Measurements from ENCODE around the gene SMARCA5.

SMARCA5 gene

DNA sequence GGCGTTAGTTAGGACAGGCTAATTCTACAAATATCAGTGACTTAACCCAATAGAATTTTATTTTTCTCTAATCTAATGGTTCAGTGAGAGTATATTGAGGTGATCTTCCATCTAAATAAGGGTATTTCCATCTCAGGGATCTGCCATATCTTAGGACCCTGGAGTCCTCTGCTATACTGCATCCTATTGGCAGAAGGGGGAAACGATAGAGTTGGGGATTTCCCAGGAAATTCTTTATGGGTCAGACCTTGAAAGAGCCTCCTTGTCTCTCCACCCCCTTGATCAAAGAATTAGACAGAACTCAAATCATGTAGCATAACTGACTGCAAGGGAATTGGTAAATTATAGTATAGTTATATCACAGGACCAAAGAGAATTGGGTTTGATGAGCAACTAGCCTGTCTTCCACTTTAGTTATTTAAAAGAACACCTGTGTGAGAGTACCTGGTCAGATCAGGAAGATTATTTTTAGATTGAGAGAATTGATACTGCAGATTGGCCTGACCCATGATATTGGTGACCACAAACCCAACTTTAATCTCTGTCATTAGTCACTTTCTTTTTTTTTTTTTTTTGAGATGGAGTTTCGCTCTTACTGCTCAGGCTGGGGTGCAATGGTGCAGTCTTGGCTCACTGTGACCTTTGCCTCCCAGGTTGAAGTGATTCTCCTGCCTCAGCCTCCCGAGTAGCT lies 25.6 kb downstream of the SMARCA5 start:
- no peak for DNase-seq (ENCODE audit: low read depth)
- no peaks in the 10 kb centered on the region for H3K27me3 ChIP-seq (replicated peaks; ENCODE audit: control insufficient read depth, insufficient read depth, low read length)
- H3K4me1 ChIP-seq (ENCODE audit: control insufficient read depth, insufficient read depth, low read length): no peaks in the 10 kb centered on the region
- peaks cover 98% of the 10 kb centered on the region for H3K36me3 ChIP-seq (ENCODE audit: control insufficient read depth, insufficient read depth, low read length, severe bottlenecking)
- no peaks in the 10 kb centered on the region for H3K9me3 ChIP-seq (ENCODE audit: control insufficient read depth, low read length)
- H3K9ac ChIP-seq (ENCODE audit: low read length): no peak overlapping the region
- no peak overlapping the region for H3K4me3 ChIP-seq (ENCODE audit: low read length)

DNA sequence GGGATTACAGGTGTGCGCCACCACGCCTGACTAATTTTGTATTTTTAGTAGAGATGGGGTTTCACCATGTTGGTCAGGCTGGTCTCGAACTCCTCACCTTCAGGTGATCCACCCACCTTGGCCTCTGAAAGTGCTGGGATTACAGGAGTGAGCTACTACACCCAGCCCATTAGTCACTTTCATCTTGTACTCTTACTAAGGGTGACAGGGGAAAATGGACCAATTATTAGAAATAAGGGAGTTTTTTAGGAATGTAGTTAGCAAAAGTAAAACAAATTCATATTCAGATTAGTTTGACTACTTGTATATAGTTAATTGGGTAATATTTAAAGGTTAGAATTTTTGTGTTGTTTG lies 26.1 kb downstream of the SMARCA5 start:
- Histone ChIP-seq H3K4me1 (ENCODE audit: control insufficient read depth, insufficient read depth, low read length) (no peaks in the 10 kb centered on the region), H3K36me3 (ENCODE audit: control insufficient read depth, insufficient read depth, low read length, severe bottlenecking) (peaks cover 98% of the 10 kb centered on the region), H3K27me3 (replicated peaks; ENCODE audit: control insufficient read depth, insufficient read depth, low read length) (no peaks in the 10 kb centered on the region), H3K4me3 (ENCODE audit: low read length) (no peak overlapping the region), H3K9ac (ENCODE audit: low read length) (no peak overlapping the region), H3K9me3 (ENCODE audit: control insufficient read depth, low read length) (no peaks in the 10 kb centered on the region)
- no peak for DNase-seq (ENCODE audit: low read depth)

DNA sequence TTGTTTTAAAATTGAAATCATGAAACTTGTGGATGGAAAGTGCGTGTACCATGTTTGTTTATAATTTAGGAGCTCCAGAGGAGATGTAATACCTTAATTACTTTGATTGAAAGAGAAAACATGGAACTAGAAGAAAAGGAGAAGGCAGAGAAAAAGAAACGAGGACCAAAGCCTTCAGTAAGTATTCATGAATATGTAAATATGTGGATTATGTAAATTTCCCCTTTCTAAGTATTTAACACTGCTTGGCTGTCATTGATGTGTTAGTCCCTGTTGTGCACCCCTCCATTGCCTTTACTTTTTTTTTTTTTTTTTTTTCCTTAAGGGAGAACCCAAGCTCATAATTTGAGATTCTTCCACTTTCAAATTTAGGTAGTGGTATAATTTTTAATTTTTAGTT lies 36.4 kb downstream of the SMARCA5 start:
- no peaks in the 10 kb centered on the region for H3K27me3 ChIP-seq (replicated peaks; ENCODE audit: control insufficient read depth, insufficient read depth, low read length)
- no peak for DNase-seq (ENCODE audit: low read depth)
- H3K4me3 ChIP-seq (ENCODE audit: low read length): no peak overlapping the region
- H3K9ac ChIP-seq (ENCODE audit: low read length): no peak overlapping the region
- no peaks in the 10 kb centered on the region for H3K9me3 ChIP-seq (ENCODE audit: control insufficient read depth, low read length)
- H3K4me1 ChIP-seq (ENCODE audit: control insufficient read depth, insufficient read depth, low read length): no peaks in the 10 kb centered on the region
- peaks cover 100% of the 10 kb centered on the region for H3K36me3 ChIP-seq (ENCODE audit: control insufficient read depth, insufficient read depth, low read length, severe bottlenecking)

DNA sequence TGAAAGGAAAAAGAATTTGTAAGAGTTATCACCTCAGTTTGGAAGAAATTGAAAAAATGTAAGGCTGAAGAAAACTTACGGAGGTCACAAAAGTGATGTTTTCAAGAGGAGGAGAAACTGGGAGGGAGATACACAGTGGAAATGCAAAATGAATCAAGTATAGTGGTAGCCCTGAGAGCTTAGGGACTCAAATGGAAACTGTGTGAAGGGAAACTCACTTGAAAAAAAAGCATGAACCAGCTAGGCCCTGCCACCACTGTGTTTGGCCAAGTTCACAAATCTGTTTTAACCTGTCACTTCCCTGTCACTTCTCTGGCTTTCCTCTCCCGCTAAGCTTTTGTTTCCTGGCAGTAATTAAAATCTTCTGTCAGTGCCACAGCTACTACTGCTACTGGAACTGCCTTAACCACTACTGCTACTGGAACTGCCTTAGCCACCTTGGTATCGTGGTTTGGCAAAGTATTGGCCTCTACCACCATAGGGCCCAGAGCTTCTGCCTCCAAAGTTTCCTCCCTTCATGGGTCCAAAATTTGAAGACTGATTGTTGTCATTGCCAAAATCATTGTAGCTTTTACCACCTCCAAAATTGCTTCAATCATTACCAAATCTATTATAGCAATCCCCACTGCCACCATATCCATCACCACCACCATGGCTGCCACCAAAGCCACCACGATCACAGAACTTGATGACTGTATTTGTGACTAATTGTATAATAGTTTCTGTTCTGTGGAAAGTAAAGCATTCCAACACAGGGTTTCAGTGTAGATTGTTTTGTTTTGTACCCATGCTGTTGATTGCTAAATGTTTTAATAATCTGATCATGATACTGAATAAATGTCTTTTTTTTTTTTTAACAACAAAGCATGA lies 41.5 kb downstream of the SMARCA5 start:
- H3K9ac ChIP-seq (ENCODE audit: low read length): no peak overlapping the region
- no peaks in the 10 kb centered on the region for H3K27me3 ChIP-seq (replicated peaks; ENCODE audit: control insufficient read depth, insufficient read depth, low read length)
- H3K36me3 ChIP-seq (ENCODE audit: control insufficient read depth, insufficient read depth, low read length, severe bottlenecking): peaks cover 57% of the 10 kb centered on the region
- peaks cover 10% of the 10 kb centered on the region for H3K4me1 ChIP-seq (ENCODE audit: control insufficient read depth, insufficient read depth, low read length)
- no peaks in the 10 kb centered on the region for H3K9me3 ChIP-seq (ENCODE audit: control insufficient read depth, low read length)
- no peak for DNase-seq (ENCODE audit: low read depth)
- no peak overlapping the region for H3K4me3 ChIP-seq (ENCODE audit: low read length)

DNA sequence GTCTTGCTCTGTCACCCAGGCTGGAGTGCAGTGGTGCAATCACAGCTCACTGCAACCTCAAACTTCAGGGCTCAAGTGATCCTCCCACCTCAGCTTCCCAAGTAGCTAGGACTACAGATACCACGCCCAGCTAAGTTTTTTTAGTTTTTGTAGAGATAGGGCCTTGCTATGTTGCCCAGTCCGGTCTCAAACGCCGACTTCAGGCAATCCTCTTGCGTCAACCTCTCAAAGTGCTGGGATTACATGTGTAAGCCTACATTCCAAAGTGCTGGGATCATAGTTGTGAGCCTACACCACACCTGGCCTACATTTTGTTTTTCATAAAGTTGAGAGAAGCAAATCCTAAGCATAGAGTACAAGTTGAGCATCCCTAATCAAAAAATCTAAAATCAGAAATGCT lies 42.2 kb downstream of the SMARCA5 start:
- Histone ChIP-seq H3K27me3 (replicated peaks; ENCODE audit: control insufficient read depth, insufficient read depth, low read length) (no peaks in the 10 kb centered on the region), H3K4me3 (ENCODE audit: low read length) (no peak overlapping the region), H3K9me3 (ENCODE audit: control insufficient read depth, low read length) (no peaks in the 10 kb centered on the region), H3K4me1 (ENCODE audit: control insufficient read depth, insufficient read depth, low read length) (peaks cover 14% of the 10 kb centered on the region), H3K9ac (ENCODE audit: low read length) (no peak overlapping the region), H3K36me3 (ENCODE audit: control insufficient read depth, insufficient read depth, low read length, severe bottlenecking) (peaks cover 50% of the 10 kb centered on the region)
- DNase-seq (ENCODE audit: low read depth): no peak

DNA sequence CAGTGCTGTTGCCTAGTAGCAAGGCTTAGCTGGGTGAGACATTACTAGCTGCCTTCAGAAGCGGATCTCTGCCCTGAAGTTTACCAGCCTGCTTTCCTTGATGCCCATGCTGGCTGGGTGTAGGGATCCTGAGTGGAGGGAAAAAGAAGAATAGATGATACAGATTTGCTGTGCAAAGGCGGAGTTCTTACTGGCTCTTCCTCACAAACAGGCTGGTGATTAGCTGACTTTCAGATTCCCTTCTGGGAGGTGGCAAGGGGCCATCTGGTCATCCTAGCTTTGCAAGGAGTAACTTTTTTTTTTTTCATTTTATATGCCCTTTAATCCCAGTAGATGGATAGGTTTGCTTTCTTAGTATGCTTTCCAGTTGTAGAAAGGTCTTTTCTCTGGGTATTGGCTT lies 44.8 kb downstream of the SMARCA5 start:
- Histone ChIP-seq H3K27me3 (replicated peaks; ENCODE audit: control insufficient read depth, insufficient read depth, low read length) (no peaks in the 10 kb centered on the region), H3K9ac (ENCODE audit: low read length) (peak overlapping the region; percentile 76)
- no peak for DNase-seq (ENCODE audit: low read depth)

DNA sequence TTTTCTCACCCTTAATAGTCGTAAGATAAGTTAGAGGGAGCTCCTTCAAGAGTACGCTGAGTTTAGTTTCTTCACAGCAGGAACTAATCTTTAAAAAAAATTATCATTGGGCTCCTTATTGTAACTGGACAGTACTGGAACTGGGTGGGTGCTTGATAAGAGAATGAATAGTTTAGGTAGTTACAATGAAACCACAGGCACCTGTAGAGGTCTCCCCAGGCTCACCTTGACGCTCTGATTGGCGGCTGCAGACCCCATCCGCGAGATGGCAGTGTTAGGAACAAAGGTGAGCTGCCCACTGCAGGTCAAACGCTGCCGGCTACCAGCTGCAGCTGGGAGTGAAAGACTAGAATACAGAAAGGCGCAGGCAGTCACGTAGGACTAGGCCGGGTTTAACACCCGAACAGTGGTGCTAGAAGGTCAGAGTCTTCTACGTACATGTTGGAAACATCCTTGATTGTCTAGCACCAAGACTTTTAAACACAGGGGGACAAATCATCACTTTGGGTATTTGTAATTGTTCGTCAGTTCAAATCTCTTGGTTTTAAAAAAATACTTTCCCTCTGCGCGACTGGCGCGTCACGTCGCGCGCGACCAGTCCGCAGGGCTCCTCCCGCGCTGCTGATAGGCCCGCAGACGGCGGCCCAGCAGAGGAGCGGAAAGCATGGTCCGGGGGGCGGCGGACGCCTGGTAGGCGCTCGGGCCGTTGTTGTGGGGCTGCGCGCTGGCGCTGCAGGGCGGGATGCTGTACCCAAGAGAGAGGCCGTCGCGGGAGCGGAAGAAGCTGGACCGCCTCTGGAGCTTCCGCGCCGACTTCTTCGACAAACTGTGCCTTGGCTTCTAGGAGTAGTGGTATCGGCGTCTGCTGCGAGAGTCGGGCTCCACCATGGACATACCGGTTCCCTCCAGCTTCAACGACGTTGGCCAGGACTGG lies 45.6 kb downstream of the SMARCA5 start:
- Histone ChIP-seq H3K36me3 (ENCODE audit: control insufficient read depth, insufficient read depth, low read length, severe bottlenecking) (peaks cover 16% of the 10 kb centered on the region), H3K4me3 (ENCODE audit: low read length) (peak overlapping the region; percentile 94), H3K27me3 (replicated peaks; ENCODE audit: control insufficient read depth, insufficient read depth, low read length) (no peaks in the 10 kb centered on the region), H3K9ac (ENCODE audit: low read length) (peak overlapping the region; percentile 76), H3K4me1 (ENCODE audit: control insufficient read depth, insufficient read depth, low read length) (peaks cover 16% of the 10 kb centered on the region), H3K9me3 (ENCODE audit: control insufficient read depth, low read length) (no peaks in the 10 kb centered on the region)
- peak; percentile 72 for DNase-seq (ENCODE audit: low read depth)

More for the DNA sequence above, 44.8 kb downstream of the SMARCA5 start:
- H3K4me3 ChIP-seq (ENCODE audit: low read length): peak overlapping the region; percentile 94
- peaks cover 16% of the 10 kb centered on the region for H3K4me1 ChIP-seq (ENCODE audit: control insufficient read depth, insufficient read depth, low read length)
- peaks cover 24% of the 10 kb centered on the region for H3K36me3 ChIP-seq (ENCODE audit: control insufficient read depth, insufficient read depth, low read length, severe bottlenecking)
- H3K9me3 ChIP-seq (ENCODE audit: control insufficient read depth, low read length): no peaks in the 10 kb centered on the region

DNA sequence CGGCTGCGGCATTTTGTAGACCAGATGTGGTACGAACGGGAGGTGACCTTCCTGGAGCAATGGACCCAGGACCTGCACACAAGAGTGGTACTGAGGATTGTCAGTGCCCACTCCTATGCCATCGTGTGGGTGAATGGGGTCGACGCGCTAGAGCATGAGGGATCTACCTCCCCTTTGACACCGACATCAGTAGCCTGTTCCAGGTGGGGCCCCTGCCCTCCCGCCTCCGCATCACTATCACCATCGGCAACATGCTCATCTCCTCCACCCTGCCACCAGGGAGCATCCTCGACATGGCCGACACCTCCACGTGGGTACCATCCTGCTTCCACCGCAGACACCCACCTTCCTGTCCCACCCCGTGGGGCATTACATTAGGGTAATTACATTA lies 46.2 kb downstream of the SMARCA5 start:
- Histone ChIP-seq H3K9ac (ENCODE audit: low read length) (peak overlapping the region; percentile 76), H3K9me3 (ENCODE audit: control insufficient read depth, low read length) (no peaks in the 10 kb centered on the region), H3K27me3 (replicated peaks; ENCODE audit: control insufficient read depth, insufficient read depth, low read length) (no peaks in the 10 kb centered on the region), H3K4me1 (ENCODE audit: control insufficient read depth, insufficient read depth, low read length) (peaks cover 16% of the 10 kb centered on the region), H3K36me3 (ENCODE audit: control insufficient read depth, insufficient read depth, low read length, severe bottlenecking) (peaks cover 9% of the 10 kb centered on the region), H3K4me3 (ENCODE audit: low read length) (peak overlapping the region; percentile 94)
- no peak for DNase-seq (ENCODE audit: low read depth)

DNA sequence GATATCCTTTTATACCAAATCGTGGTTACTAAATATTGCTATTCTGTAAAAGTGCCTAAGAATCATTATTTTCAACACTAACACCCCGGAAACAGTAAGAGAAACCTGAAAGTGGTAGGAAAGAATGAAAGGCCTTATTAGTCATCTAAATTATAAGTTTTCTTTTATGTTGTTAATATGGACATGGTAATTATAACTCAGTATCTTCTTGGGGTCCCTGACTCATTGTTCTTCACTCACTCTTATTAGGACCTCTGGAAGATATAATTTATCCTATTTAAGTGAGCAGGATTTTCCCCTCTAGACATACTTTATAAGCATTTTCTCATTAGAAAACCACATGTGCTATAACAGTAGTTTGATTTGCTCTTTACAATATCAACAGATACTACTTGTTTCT lies 51.0 kb downstream of the SMARCA5 start:
- Histone ChIP-seq H3K9me3 (ENCODE audit: control insufficient read depth, low read length) (no peaks in the 10 kb centered on the region), H3K9ac (ENCODE audit: low read length) (no peak overlapping the region), H3K27me3 (replicated peaks; ENCODE audit: control insufficient read depth, insufficient read depth, low read length) (no peaks in the 10 kb centered on the region), H3K4me1 (ENCODE audit: control insufficient read depth, insufficient read depth, low read length) (peaks cover 7% of the 10 kb centered on the region), H3K36me3 (ENCODE audit: control insufficient read depth, insufficient read depth, low read length, severe bottlenecking) (no peaks in the 10 kb centered on the region), H3K4me3 (ENCODE audit: low read length) (no peak overlapping the region)
- DNase-seq (ENCODE audit: low read depth): no peak

DNA sequence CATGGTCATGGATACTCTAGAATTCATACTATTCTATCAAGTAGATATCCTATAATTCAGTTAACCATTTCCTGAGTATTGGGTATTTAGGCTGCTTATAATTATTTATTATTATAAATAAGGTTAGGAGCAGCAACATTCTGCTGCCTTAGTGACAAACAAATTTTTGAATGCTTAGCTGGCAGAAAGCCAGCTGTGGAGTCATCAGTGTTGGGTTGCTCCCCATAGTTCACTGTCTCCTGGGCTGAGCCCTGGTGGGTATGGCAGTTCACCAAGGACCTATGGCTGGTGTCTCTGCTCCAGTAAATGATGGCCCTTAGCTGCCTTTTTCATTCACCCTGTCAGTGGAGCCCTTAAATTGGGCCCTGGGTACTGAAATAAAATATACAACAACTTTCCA lies 61.8 kb downstream of the SMARCA5 start:
- no peaks in the 10 kb centered on the region for H3K9me3 ChIP-seq (ENCODE audit: control insufficient read depth, low read length)
- no peak for DNase-seq (ENCODE audit: low read depth)
- no peaks in the 10 kb centered on the region for H3K27me3 ChIP-seq (replicated peaks; ENCODE audit: control insufficient read depth, insufficient read depth, low read length)
- no peak overlapping the region for H3K9ac ChIP-seq (ENCODE audit: low read length)
- peaks cover 12% of the 10 kb centered on the region for H3K36me3 ChIP-seq (ENCODE audit: control insufficient read depth, insufficient read depth, low read length, severe bottlenecking)
- H3K4me1 ChIP-seq (ENCODE audit: control insufficient read depth, insufficient read depth, low read length): no peaks in the 10 kb centered on the region
- H3K4me3 ChIP-seq (ENCODE audit: low read length): no peak overlapping the region

Data from adipocyte (in vitro differentiated cells).